ENCODE measurements around the gene TBKBP1. TPM values are rescaled to one million over a fixed set of nuclear protein-coding genes. Genes with fewer than 3 reads are reported as not detected.

Gene TBKBP1
- polyA plus RNA-seq, 3 donors = 29.5 to 37.1 (median 31.8) TPM

DNA sequence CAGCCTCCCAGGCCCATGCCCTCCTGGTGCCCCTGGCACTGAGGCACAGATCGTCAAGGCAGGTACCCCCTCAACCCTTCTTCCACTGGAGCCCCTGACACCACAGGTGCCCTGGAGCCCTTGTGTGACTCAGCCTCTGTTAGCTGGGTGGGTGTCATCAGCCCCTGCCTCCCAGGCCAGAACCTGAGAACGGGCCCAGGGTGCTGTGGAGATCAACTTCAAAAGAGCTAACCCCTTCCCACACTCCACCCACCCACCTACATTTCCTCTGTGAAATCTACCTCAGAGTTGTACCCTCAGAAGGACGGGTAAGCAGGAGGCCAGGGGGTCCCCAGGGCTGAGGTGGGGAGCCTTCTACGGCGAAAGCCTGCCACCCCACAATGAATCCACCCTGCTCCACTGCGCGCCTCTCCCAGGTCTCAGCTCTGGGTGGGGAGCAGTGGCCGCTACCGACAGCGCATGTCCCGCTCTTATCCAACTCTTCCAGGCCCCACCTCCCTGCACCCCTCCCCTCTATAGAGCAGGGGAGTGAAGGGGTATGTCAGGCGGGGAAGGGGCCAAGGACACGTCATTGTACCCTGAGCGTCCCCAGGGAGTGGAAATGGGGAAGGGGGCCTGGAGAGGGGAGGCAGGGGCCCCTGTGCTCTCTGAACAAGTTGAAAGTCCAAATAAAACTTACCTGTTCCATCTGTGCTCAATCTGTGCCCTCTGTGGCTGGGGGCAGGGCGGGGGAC lies 17.6 kb downstream of the TBKBP1 start:
- no peak for DNase-seq

DNA sequence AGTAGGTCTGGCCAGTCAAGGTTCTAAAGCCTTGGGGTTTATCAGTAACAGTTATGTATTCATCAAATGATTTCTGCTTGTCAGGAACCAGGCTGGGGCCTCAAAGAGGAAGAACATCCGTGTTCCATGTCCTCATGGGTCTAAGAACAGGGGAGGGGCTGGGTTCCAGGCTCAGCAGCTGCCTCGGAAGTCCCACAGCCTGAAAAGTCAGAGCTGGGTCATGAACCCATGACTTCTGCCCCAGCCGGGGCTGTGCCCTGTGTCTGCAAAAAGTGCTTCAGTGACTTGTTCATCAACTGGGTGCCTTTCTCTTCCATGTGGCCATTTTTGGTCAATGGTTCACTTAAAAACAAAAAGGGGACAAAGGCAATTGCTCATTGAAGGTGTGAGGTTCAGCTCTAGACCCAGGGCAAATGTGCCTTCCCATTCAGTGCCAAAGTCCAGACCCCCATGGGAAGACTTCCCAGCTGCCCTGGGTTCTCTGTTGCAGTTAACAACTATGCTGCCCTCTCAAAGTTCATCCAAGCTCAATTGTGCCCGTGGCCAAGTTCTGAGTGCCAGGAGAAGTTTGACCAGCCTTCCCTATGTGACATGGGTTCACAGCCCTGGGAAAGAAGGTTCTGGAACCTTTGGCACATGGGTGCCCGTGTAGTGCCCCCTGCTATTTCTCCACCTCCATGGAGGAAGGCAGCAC lies 18.5 kb downstream of the TBKBP1 start:
- DNase-seq = no peak

DNA sequence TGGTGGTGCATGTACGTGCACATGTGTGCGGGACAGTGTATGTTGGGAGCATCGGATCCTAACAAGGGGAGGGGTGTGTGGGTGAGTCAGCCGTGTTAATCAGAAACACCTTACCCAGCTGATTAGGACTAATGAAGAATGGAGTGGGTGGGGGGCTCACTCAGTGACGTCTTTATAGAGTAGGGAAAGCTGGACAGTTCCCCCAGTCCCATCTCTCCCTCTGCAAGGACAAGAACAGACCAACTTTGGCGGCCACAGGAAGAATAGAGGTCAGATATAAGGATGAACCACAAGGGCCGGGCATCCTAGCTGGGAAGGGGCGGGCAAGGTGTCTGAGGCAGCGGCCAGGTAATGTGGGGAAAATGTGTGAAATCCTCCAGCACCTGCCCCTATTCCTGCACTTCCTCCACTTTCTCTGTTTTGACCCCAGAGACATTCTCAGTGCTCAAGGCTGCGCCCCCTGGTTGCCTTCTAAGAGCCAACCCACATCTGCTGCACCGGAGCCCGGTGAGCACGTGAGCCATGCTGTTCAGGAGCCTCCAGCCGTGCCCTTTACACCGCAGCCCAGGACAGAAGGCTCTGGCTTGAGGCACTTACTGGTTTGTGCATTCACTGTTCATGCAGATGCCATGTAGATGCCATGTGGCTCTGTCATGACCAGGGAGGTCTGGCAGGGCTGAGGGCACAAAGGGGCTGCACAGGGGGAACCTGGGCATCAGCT lies 20.2 kb downstream of the TBKBP1 start:
- no peak for DNase-seq

DNA sequence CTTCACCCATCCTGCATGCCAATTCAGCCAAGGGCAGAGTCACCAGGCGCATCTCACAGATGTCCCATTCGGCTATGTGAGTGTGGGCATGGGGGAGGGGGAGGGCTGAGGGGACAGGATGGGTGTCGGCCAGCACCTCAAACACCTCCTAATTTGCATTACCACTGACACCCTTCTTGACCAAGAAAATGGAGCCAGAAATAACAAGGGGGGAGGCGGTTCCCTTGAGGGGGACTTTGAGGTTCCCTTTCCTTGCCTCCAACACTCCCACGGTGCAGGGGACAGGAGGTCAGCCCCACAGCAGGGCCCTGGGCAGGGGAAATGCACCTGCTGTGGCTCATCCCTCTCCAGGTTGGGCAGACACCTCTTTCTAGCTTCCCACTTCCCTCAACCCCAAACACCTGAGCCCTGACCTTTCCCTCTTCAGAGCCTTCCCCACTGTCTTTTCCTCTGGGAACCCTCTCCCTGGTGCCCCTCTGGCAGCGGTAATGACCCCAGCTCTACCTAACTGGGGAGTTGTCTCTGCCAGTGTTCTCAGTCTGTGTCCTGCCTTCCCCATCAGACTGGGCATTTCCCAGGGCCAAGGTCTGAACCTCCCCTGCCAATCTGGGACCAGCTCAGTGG lies 20.9 kb downstream of the TBKBP1 start:
- no peak for DNase-seq

DNA sequence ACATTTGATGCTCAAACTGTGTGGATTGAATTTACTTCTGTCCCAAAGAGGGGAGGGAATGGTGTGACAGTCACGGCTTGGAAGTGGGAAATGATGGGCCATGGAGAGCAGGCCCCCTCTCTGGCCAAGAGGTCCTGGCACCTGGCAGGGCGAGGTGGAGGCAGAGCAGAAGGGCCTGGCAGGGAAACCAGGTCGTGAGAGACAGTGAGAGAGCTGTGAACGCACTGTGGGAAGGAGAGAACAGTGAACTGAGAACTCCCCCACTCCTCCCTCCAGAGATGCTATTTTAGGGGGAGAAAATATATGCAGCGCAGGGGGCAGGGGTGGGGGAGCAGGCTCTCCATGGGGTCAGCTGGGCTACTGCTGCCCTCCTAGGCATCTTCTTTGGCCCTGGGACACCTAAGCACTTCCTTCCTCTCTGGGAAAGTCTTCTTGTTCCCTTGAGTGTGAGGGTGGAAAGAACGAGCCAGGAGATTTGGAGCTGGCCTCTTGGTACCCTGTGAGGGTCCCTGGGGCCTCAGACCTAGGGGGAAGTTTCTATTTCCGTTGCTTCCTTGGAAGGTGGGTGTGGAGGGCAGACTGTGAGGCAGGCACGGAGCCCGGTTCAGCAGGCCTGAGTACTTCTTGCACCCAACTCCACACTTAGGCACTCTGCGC lies 21.8 kb downstream of the TBKBP1 start:
- DNase-seq = no peak

DNA sequence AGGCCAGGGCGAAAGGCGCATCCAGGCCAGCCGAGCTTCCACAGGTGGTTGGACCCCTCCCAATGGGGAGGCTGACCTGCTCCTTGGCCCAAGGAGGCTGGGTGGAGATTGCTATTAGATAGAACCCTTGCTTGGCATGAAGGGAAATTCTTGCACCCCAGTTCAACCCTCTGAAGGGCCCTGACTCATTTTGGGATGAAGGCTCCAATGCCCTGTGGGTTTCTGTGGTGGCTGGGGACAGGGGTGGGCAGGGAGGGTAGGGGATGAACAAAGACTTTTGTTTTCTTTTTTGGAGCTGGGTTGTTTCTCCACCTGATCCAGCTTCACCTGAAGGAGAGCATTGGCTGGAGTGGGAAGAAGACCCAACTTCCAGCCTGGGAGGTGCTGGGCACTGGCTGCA lies 22.4 kb downstream of the TBKBP1 start:
- no peak for DNase-seq

DNA sequence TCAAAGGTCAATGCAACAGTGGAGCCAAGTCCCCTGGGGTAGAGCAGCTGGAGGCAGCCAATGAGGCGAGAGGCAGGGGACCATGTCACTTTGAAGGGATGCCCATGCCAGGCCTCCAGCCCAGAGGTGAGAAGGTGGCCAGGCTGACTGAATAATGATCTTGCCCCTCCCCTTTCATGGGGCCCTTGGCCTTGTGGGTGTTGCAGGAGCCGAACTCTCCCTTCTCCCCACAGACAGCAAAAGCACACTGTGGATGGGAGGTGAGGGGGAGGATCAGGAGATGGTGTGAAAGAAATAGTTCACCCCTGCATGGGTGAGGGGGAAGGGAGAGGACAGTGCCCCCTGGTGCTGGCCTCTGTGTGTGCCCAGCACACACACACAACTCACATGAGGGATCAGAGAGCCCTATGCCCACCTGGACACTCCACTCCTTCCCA lies 23.3 kb downstream of the TBKBP1 start:
- no peak for DNase-seq

DNA sequence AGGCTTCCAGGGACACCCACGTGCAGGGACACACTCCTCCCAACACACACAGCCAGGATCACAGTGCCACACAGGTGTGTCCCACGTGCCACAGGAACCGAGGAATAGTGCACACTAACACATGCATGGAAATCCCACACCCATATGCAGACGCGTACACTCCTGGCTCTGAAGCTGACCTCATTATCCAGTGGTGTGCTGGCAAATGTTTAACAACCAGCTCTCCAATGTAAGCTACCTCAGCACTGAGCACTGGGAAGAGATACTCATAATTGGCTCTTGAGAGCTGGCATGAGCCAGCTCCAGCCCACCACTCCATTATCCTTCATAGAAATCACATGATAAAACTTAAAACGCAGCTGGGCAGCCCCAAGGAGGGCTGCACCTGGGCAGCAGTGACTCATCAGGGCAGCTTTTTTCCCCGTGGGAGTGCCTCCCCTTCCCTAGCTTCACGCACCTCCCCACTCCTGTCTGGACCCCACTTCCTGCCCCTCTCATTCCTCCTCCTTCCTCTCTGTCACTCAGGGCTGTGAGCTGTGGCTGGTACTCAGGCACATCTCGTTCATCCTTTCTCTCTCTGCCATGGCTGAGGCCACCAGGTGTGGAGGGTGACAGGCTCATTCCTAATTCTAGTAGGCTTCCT lies 24.1 kb downstream of the TBKBP1 start:
- no peak for DNase-seq

DNA sequence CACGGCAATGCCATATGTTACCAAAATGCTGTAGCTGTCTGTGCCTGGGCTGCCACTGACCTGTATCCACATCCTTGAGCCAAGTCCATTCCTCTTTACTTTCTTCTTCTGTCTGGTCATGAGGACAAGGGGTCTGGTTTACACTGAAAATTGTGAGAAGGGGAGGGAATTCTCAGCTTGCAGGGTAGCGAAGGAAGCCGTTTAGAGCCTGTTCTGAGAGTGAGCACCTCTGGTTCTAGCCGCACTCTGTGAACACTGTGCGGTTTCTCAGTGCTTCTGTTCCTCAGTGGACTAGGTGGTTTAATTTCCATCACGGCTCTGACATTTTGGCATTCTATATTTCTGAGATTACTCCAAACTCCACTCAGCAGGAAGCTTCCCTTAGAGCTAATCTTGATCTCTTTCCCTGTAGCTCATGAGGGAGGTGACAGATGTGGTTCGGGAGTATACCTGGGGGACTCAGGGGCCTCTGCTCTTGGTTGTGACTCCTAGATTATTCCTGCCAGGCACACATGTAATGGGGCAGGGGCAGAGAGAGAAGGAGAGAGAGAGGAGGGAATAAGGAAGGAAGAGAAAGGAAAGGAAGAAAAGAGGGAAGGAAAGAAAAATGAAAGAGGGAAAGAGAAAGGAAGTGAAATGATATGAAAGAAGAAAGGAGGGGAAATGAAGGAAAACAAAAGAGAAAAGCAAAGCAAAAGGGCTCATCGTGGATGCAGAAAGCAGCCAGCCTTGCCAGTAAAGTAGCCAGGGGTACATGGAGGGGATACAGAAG lies 24.9 kb downstream of the TBKBP1 start:
- DNase-seq = no peak

DNA sequence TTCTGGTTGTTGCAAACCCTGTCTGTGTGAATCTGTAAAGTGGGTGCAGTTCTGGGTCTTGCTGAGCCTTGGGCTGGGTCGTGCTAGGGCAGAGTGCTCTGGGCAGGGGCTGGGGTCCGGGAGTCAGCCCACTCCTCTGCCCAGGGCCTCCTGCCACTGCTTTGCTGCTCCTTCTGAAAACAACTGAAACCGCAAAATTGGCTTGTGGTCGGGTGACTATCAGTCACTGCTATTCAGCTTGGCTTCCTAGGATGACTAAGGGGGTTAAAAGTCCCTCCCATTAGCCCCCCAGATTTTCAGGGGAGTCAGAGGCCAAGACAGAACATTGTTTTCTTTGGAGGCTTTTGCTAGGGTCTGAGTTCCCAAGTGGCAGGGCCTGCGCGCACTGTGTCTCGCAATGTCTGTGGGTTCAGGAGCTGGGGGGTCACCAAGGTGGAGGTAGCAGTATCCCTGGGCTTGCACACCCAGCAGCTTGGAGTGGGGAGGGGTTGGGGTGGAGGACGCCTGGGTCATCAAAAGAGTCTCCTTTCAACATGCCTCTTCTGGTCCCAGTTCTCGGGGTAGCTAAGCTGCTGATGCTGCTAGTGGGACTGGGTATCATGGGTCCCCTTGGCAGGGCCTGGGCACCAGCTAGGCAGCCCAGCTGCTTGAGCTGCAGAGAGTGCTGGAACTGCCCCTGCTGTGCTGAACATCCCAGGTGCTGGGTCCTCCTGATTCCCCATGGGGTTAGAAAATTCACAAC lies 25.6 kb downstream of the TBKBP1 start:
- DNase-seq = no peak

DNA sequence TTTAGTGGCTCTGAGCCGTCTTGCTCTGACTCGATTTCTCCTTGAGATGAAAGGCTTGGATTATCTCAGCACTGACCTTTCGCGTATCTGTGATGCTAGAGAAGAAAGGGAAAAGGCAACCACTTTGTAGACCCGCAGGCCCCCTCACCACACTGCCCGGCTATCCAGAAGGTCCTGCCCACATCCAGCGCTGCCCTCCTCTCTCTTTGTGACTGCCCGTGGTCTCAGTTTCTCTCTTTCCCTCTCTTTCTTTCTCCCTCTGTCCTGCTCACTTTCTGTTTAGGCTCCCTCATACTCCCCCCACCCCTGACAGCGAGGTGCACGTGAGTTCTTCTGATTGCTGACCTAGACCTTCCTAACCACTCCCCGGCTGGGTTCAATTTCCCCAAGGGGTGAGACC lies 26.2 kb downstream of the TBKBP1 start:
- DNase-seq = no peak

DNA sequence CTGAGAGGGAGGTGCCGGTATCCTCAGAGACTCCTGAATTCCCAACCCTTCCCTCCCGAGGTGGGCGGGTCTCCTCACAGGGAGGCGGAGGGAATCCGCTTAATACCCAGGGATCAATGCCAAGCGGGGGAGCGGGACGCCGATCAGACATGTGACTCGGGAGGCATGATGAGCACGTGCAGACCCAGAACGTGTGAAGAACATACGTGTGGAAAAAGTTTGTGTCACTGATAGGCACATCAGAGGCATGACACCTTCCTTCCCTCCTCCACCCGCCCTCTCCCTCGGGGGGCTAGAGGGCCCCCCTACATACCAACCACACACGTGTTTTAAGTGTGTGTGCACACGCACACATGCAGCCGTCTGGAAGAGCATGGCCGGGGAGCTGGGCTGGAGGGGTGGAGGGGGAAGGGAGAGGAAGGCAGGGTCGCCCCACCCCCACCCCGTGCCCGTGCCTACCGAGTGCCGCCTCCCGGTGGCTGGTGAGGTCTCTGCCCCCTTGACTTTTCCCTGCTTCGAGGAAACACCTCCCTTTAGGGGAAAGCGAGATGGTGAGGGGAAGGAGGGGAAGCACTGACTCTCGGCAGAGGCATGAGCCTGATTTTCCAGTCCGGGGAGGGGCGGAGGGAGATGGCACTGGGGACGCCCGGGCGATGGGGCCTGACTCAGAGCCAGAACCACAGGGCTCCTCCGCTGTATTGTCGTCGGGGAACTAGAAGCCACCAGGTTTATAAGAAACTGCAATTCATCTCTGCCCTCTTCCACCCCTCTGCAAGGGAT lies 27.0 kb downstream of the TBKBP1 start:
- no peak for DNase-seq

DNA sequence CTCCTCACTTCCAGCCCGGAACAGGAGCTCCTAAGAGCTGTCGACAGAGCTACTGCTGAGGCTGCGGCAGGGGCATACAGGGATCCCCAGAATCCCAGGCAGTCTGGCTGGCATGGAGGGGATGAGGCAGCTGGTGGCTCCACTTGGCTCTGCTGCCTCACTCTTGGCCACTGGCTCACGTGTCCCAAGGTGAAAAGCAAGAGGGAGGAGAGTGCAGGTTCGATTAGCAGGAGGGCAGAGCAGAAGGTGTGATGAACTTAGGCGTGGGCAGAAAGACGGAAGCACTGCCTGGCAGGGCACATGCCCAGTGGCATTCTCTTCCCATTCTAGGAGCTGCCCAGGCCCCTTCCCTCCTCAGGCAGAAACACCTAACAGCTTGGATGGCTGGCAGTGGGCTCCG lies 27.8 kb downstream of the TBKBP1 start:
- DNase-seq = no peak

DNA sequence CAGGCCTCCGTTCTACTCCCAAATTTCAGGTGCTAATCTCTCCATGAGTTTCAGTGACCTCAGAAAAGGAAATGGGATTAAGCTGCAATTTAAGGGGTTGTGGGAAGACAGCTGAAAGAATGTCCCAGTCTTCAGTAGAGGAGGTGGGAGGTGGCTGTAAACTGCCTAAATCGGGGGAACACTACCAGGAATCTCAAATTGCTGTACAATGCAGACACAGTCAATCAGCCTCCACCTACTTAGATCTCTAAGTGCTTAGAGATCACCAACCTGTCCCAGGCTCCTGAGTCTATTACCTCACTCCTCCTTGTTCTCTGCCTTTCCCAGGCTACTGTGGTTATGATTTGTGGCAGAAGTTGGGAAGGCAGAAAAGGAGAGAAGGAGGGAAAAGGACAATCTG lies 30.7 kb downstream of the TBKBP1 start:
- DNase-seq = no peak

DNA sequence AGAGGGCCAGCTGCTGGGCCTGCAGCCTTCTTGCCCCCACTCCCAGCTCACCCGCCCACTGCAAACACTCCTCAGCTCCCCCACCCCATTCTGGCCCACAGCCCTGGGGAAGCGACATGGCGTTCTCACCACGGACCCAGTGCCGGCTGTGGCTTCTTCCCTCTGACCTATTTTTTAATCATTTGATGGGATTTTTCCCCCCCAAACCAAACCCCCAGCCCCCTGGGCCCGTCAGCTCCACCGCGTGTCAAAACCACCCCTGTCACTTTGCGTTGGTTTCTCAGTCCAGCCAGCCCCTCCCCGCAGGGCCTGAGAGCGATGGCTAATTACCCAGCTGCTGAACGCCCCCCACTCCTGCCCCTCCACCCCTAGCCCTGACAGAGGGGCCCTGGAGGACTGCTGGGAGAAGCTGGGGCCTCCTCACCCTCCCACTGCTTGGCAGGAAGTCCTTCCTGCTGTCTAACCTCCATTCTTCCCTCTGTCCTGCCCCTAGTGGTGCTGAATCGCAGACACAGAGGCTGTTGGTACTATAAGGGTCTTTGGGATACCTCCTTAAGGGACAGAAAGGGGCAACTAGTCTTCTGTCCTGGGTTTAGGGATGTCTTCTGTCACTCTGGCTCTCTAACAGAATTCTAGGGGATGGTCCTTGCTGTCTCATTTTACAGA lies 31.6 kb downstream of the TBKBP1 start:
- DNase-seq = no peak

DNA sequence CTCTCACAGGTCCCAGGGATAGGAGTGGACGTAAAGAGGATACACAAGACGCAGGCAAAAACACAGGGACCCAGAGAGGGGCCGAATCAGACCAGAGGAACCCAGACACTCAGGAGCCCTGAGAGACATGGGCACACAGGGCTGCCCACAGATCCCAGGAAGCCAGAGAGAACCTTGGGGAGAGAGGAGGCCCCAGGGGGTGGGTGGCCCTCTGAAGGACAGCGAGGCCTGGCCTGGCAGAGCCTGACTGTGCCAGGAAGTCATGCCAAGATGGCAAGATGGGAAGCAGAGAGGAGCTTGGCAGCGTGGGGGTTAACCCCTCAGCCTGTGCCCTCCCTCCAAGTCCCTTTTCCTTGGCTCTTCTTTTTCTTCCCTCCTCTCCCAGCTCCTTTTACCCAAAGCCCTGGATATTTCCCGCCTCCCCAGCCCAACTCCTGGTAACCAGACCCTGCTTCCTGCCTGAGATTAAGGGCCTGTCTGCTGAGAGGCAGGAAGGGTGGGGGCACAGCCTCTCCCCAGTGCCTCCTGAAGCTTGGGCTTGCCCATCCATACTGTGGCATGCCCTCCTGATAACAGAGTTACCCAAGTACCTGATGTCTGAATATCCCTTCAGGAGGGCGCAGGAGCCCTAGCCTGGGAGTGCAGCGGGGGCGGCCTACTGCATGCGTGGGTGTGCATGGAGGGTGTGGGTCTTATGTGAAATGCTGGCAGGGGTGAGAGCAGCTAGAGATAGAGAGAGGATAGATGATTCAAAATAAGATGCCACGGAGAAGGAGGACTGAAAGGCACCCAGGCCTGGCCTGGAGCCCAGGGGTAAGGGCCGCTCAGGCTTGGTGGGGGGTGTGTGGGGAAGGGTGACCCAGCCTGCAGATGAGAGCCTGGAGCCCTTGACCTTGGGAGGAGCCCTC lies 33.1 kb downstream of the TBKBP1 start:
- no peak for DNase-seq

DNA sequence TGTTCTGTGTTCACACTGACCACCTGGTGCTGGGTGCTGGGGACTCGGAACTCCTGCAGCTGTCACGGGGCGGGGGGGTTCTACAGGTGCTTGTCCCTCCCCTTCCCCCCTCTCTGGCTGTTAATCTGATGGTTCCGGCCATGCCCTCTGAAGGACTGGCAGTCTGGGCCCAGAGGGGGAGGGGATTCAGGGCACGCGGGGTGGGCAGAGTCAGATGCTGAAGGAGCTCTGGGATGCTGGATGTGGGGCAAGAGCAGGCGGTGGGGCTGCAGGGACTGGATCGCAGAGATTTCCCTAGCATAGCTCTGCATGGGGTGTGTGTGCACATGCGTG lies 33.7 kb downstream of the TBKBP1 start:
- no peak for DNase-seq

All from renal pelvis (tissue), 4 donors.